MM.1S (cell line): ENCODE data around the gene MDK.

Experiments
- CTCF ChIP-seq: fragments of 300-600 bp; sonication (generic); IDR thresholded peaks from 2 replicates; pipeline ENCODE4 v1.5.1; 2016; ENCODE audit warnings: antibody characterized with exemption, low read length, mixed read lengths
- EZH2 ChIP-seq: fragments of 300-600 bp; sonication (generic); optimal IDR thresholded peaks from 2 replicates; pipeline ENCODE3; 2017; ENCODE audit warnings: low read depth, mild to moderate bottlenecking, antibody characterized with exemption, low read length, mixed read lengths
- EZH2phosphoT487 ChIP-seq: fragments of 300-600 bp; sonication (generic); IDR thresholded peaks from 2 replicates; pipeline ENCODE4 v1.6.1; 2018; ENCODE audit warnings: antibody characterized with exemption, low read length

GRCh38 chr11:46338636-46338987 is 42.9 kb upstream of the MDK start:
- TF ChIP-seq CTCF (no peak), EZH2phosphoT487 (no peak), EZH2 (no peak)
